NT2/D1 (cell line): Measurements from ENCODE around the gene IL31RA.

Source experiments
- DNase-seq: peaks from one replicate; pipeline ENCODE4 v3.0.0-alpha.2; 2011; ENCODE audit warnings: low read depth, low spot score
- H3K27me3 ChIP-seq: 2 replicates; pipeline ENCODE4 v1.6.0; 2011; ENCODE audit warnings: mild to moderate bottlenecking; ENCODE audit not compliant: insufficient read length, insufficient read depth
- H3K36me3 ChIP-seq: 2 replicates; pipeline ENCODE4 v1.6.1; 2011; ENCODE audit warnings: mild to moderate bottlenecking, low read length, mixed read lengths; ENCODE audit not compliant: insufficient read depth, insufficient read length
- H3K4me1 ChIP-seq: 2 replicates; pipeline ENCODE4 v1.5.1; 2011; ENCODE audit not compliant: insufficient read depth, insufficient read length
- H3K4me3 ChIP-seq: 2 replicates; pipeline ENCODE4 v1.5.1; 2011; ENCODE audit warnings: low read depth; ENCODE audit not compliant: insufficient read length
- H3K9ac ChIP-seq: 2 replicates; pipeline ENCODE4 v1.6.0; 2011; ENCODE audit warnings: low read depth; ENCODE audit not compliant: insufficient read length
- H3K9me3 ChIP-seq: 2 replicates; pipeline ENCODE4 v1.5.1; 2011; ENCODE audit warnings: mild to moderate bottlenecking, low read length; ENCODE audit not compliant: insufficient read depth
- SUZ12 ChIP-seq: IDR thresholded peaks from 2 replicates; pipeline ENCODE4 v1.6.1; 2011; ENCODE audit not compliant: insufficient read length, insufficient read depth; ENCODE audit errors: extremely low read depth
- YY1 ChIP-seq: IDR thresholded peaks from 2 replicates; pipeline ENCODE4 v1.6.1; 2011; ENCODE audit not compliant: insufficient read length, insufficient read depth
- ZNF274 ChIP-seq: IDR thresholded peaks from 2 replicates; pipeline ENCODE4 v1.6.1; 2011; ENCODE audit warnings: mild to moderate bottlenecking, low read depth, low read length

IL31RA gene

DNA sequence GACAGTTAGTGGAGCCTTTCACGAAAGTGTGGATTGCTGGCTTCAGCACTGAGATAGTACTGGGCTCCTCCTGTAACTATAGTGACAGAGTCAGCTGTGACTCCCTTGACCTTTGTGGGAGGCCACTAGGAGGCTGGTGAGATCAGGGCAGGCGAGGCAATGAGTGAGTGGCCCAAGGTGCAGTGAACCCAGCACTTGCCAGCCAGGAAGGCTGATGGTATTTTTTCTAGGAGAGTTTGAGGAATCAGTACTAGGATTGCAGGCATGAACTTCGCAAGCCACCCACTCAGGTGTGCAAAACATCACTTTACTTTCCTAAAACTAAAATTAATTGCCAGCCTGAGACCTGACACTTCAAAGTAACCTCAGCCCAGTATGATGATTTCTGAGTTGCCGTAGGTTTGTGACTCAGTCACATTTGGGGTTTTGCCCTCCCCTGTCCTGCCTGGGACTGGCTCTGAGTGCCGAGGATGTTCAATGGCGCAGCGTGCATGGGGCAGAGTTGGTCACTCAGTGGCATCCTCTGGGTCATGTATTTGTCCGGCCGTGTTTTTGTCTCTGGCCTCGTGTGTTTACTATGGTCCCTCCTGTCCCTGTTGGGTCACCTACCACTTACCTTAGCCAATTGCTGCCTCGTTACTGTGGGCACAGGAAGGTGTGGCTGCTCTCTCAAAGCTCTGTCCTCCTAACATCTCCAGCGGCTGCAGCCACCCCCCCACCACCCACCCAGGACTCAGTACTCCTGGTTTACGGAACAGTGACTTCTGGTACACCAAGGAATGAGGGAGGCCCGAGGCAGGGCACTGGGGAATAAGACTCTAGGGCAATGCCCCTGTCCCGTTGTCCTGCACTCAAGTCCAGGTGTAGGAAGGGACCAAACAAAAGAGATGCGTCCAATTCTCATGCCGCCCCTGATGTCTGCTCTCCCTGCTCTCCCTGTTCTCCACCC lies 67.2 kb downstream of the IL31RA start:
- Histone ChIP-seq H3K9me3 (no peaks in the 10 kb centered on the region), H3K4me1 (peaks cover 5% of the 10 kb centered on the region), H3K4me3 (no peak overlapping the region), H3K27me3 (no peaks in the 10 kb centered on the region), H3K9ac (no peak overlapping the region), H3K36me3 (no peaks in the 10 kb centered on the region)
- TF ChIP-seq ZNF274 (no peak), SUZ12 (no peak)
- no peak for DNase-seq

DNA sequence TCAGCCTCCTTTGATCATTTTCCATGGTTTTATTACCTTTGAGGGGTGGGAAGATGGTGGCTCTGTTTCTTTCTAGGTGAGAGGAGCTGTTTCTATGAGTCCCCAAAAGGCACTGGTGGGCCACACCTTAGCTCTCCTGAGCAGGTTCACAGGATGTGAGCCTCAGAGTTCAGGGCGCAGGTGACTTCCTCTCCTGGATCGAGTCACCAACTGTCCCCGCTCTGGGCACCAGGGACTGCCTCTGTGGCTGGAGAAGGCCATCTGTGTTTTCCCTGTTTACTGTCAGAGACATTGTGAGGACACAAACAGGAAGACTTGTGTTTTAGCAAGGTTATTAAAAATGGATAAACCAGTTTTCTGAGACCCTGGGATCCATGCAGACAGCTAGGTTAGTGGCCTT lies 68.5 kb downstream of the IL31RA start:
- Histone ChIP-seq H3K4me3 (no peak overlapping the region), H3K27me3 (no peaks in the 10 kb centered on the region), H3K4me1 (peaks cover 5% of the 10 kb centered on the region), H3K36me3 (no peaks in the 10 kb centered on the region), H3K9me3 (no peaks in the 10 kb centered on the region), H3K9ac (no peak overlapping the region)
- no peak for TF ChIP-seq YY1
- no peak for TF ChIP-seq ZNF274
- no peak for TF ChIP-seq SUZ12
- DNase-seq: no peak

DNA sequence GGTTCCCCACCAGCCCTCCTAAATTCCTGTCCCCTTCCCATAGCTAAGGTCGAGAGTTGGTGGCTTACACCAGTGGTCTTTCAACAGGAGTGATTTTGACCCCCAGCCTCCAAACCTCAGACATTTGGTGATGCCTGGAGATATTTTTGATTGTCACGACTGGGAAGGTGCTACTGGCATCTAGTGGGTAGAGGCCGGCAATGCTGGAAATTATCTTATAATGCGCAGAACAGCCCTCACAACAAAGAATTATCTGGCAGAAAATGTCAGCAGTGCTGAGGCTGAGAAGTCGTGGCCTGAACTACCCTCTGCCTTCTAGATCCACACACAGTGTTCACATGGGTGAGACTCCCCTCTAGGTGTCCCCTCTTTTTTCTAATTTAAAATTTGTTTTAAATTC lies 69.6 kb downstream of the IL31RA start:
- no peak for DNase-seq
- Histone ChIP-seq H3K4me1 (peaks cover 5% of the 10 kb centered on the region), H3K9me3 (no peaks in the 10 kb centered on the region), H3K9ac (no peak overlapping the region), H3K36me3 (no peaks in the 10 kb centered on the region), H3K27me3 (no peaks in the 10 kb centered on the region), H3K4me3 (no peak overlapping the region)
- TF ChIP-seq ZNF274 (no peak), YY1 (no peak), SUZ12 (no peak)

DNA sequence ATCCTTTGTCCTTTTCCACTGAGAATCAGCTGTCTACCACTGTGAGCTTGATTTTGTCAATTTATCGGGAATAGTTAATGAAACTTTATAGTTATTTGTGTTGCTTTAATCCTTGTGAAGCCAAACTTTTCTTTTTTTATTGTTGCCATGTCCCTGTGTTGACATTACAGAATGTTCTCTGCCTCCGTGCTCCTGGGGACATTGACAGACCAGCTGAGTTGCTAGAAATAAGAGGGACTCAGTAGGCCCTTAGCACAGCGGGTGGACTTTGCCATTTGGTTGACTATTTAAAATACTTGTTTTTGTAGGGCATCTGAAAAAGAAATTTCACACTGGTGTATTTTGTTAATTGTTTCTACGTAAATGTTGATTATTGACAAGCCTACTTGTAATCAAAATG lies 70.5 kb downstream of the IL31RA start:
- Histone ChIP-seq H3K9ac (no peak overlapping the region), H3K4me1 (peaks cover 5% of the 10 kb centered on the region), H3K36me3 (no peaks in the 10 kb centered on the region), H3K4me3 (no peak overlapping the region), H3K9me3 (no peaks in the 10 kb centered on the region), H3K27me3 (no peaks in the 10 kb centered on the region)
- DNase-seq: no peak
- TF ChIP-seq SUZ12 (no peak), ZNF274 (no peak), YY1 (no peak)

DNA sequence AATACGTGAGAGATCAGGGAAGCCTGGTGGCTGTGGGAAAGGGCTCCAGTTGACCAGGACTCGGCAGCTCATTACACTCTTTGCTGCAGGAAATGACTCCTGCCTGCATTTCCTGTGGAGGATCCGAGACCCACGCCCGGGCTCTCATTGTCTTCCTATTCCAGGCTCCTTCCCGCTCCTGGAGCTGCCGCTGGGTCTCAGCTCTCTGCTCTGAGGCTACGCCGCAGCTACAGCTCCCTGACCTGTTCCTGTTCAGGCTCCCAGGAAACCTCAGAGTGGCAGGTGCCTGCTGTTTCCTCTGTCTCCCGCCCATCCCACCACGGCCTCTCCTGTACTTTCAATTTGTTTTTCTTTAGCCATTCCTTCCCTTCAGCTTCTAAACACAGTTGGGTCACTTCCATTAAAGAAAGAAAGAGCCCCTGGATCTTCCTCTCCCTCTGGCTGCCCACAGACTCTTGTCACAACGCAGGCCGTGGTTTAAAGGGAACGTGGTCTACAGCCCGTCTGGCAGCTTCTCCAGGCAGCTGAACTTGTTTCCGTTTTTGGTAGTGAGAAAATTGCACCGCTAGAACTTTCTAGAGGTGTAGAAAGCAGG lies 72.1 kb downstream of the IL31RA start:
- TF ChIP-seq YY1: no peak
- no peak for TF ChIP-seq ZNF274
- no peak for TF ChIP-seq SUZ12
- Histone ChIP-seq H3K27me3 (no peaks in the 10 kb centered on the region), H3K4me3 (no peak overlapping the region), H3K4me1 (peaks cover 4% of the 10 kb centered on the region), H3K9me3 (no peaks in the 10 kb centered on the region), H3K36me3 (no peaks in the 10 kb centered on the region), H3K9ac (no peak overlapping the region)
- DNase-seq: no peak

DNA sequence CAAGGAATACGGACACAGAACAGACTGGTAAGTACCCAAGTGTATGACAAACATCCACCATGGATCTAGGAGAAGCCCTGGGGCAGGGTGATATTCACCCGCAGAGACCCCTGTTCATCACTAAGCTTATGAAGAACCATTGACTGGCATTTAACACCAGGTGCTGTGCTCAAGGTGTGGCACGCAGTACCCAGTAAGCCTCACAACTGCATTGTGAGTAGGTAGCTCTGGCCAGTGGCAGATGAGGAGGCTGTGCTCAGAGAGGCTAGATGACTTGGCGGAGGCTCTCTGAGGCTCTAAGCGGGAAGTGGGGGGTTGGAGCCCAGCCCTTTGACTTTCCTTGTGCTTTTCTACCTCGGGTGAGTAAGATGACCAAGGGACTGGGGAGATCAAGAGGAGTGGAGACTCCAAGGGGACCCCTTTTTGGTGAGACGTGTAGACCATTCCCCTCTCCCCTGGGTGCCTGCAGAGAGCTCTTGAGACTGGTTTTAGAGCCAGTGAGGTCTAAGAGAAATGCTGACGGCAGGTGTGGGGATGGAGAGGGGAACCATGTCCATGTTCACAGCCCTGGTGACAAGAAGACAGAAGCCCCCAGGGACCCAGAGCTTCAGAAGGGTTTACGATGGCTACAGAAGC lies 72.8 kb downstream of the IL31RA start:
- DNase-seq: no peak
- Histone ChIP-seq H3K27me3 (no peaks in the 10 kb centered on the region), H3K9me3 (no peaks in the 10 kb centered on the region), H3K4me3 (no peak overlapping the region), H3K4me1 (peaks cover 5% of the 10 kb centered on the region), H3K9ac (no peak overlapping the region), H3K36me3 (no peaks in the 10 kb centered on the region)
- TF ChIP-seq SUZ12: no peak

DNA sequence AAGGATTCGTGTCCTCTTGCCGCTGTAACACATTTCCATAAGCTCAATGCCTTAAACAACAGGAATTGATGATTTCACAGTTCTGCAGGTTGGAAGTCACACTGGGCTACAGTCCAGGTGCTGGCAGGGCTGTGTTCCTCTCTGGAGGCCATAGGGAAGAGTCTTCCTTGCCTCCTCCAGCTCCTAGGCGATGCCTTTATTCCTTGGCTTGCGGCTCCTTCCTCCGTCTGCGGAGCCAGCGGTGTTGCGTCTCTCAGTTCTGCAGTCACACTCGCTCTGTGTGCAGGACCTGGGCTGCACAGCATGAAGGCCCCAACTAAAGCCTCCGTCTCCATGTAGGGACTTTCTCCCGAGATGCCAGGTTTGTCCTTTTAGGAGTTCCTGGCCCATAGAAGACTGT lies 73.6 kb downstream of the IL31RA start:
- Histone ChIP-seq H3K9ac (no peak overlapping the region), H3K36me3 (no peaks in the 10 kb centered on the region), H3K9me3 (no peaks in the 10 kb centered on the region), H3K4me1 (peaks cover 5% of the 10 kb centered on the region), H3K4me3 (no peak overlapping the region), H3K27me3 (no peaks in the 10 kb centered on the region)
- no peak for TF ChIP-seq SUZ12
- no peak for TF ChIP-seq YY1
- TF ChIP-seq ZNF274: no peak
- no peak for DNase-seq
